HEK293 (cell line): ENCODE data around the gene ACHE.

Experiments
- CTCF ChIA-PET: fragments of 350-600 bp; formaldehyde crosslinking; extraction: SDS; loops from one replicate; lab custom pipeline; 2021; ENCODE audit warnings: antibody characterized with exemption; lab: Yijun Ruan, JAX
- POLR2A ChIA-PET: fragments of 300-600 bp; formaldehyde crosslinking; extraction: SDS; loops from one replicate; lab custom pipeline; 2020; ENCODE audit warnings: antibody characterized with exemption, inconsistent platforms; lab: Yijun Ruan, JAX
- H3K27ac ChIP-seq: fragments of 200-500 bp; sonication (Bioruptor generic); 2 replicates; pipeline ENCODE4 v1.5.1; 2014; ENCODE audit warnings: low read depth, low read length, control low read depth, inconsistent platforms; ENCODE audit errors: extremely low read depth
- H3K36me3 ChIP-seq, 2 experiments: fragments of 200-500 bp in 1 of 2; sonication (Bioruptor generic) in 1 of 2; 1 replicate in 1 of 2; 2 replicates in 1 of 2; pipeline ENCODE4 v1.5.1; 2014 to 2017; ENCODE audit warnings: inconsistent platforms in 2 of 2, low read length in 2 of 2; ENCODE audit not compliant: control insufficient read depth in 2 of 2, insufficient read depth in 1 of 2
- H3K4me1 ChIP-seq: fragments of 200-500 bp; sonication (Bioruptor generic); 2 replicates; pipeline ENCODE4 v1.5.1; 2014; ENCODE audit warnings: mild to moderate bottlenecking, low read length, inconsistent platforms; ENCODE audit not compliant: control insufficient read depth, insufficient read depth
- H3K4me3 ChIP-seq: 2 replicates; pipeline ENCODE4 v1.5.1; 2011; ENCODE audit warnings: low read depth, mild to moderate bottlenecking, control low read depth, low read length, moderate library complexity
- H3K9me3 ChIP-seq: fragments of 200-500 bp; sonication (Bioruptor generic); 2 replicates; pipeline ENCODE4 v1.5.1; 2014; ENCODE audit warnings: low read depth, low read length, inconsistent platforms; ENCODE audit not compliant: control insufficient read depth, insufficient read depth
- AEBP2 ChIP-seq: fragments of 450-650 bp; formaldehyde crosslinking; IDR thresholded peaks from 2 replicates; pipeline ENCODE4 v1.5.1; 2016; ENCODE audit warnings: missing biosample characterization, missing genetic modification characterization, borderline replicate concordance
- ELK4 ChIP-seq: IDR thresholded peaks from 2 replicates; pipeline ENCODE4 v1.6.1; 2011; ENCODE audit warnings: mild to moderate bottlenecking, low read depth, low read length, borderline replicate concordance
- GLI2 ChIP-seq: fragments of 450-650 bp; formaldehyde crosslinking; IDR thresholded peaks from 2 replicates; pipeline ENCODE4; 2017; ENCODE audit warnings: missing biosample characterization, missing genetic modification characterization, low read depth, borderline replicate concordance
- GLIS2 ChIP-seq: fragments of 450-650 bp; formaldehyde crosslinking; IDR thresholded peaks from 2 replicates; pipeline ENCODE4 v1.5.1; 2016; ENCODE audit warnings: missing biosample characterization, missing genetic modification characterization
- KLF9 ChIP-seq: fragments of 450-650 bp; formaldehyde crosslinking; IDR thresholded peaks from 2 replicates; pipeline ENCODE4 v1.5.1; 2016; ENCODE audit warnings: missing biosample characterization, missing genetic modification characterization, low read depth
- OSR2 ChIP-seq: fragments of 450-650 bp; formaldehyde crosslinking; IDR thresholded peaks from 2 replicates; pipeline ENCODE4 v1.5.1; 2016; ENCODE audit warnings: missing biosample characterization, missing genetic modification characterization
- PBX3 ChIP-seq: sonication (generic); formaldehyde crosslinking; IDR thresholded peaks from 2 replicates; pipeline ENCODE4 v1.8.1; 2022; ENCODE audit warnings: mild to moderate bottlenecking, moderate library complexity, missing genetic modification reagents
- PRDM10 ChIP-seq: fragments of 450-650 bp; formaldehyde crosslinking; IDR thresholded peaks from 2 replicates; pipeline ENCODE4 v1.5.1; 2016; ENCODE audit warnings: missing biosample characterization, missing genetic modification characterization
- PRDM2 ChIP-seq: fragments of 450-650 bp; formaldehyde crosslinking; IDR thresholded peaks from 2 replicates; pipeline ENCODE4 v1.5.1; 2016; ENCODE audit warnings: missing biosample characterization, missing genetic modification characterization, borderline replicate concordance
- TRIM28 ChIP-seq: IDR thresholded peaks from 2 replicates; pipeline ENCODE4 v1.6.1; 2011; ENCODE audit warnings: low read length, control low read depth, borderline replicate concordance
- ZBTB8A ChIP-seq: fragments of 450-650 bp; formaldehyde crosslinking; IDR thresholded peaks from 2 replicates; pipeline ENCODE4 v1.5.1; 2016; ENCODE audit warnings: missing biosample characterization, missing genetic modification characterization
- ZFP3 ChIP-seq: fragments of 450-650 bp; formaldehyde crosslinking; IDR thresholded peaks from 2 replicates; pipeline ENCODE4 v1.5.1; 2016; ENCODE audit warnings: low read depth, missing biosample characterization, missing genetic modification characterization
- ZNF175 ChIP-seq: fragments of 450-650 bp; formaldehyde crosslinking; IDR thresholded peaks from 2 replicates; pipeline ENCODE4 v1.5.1; 2016; ENCODE audit warnings: missing biosample characterization, missing genetic modification characterization
- ZNF19 ChIP-seq: fragments of 450-650 bp; formaldehyde crosslinking; IDR thresholded peaks from 2 replicates; pipeline ENCODE4; 2016; ENCODE audit warnings: missing biosample characterization, missing genetic modification characterization, low read depth
- ZNF391 ChIP-seq: fragments of 450-650 bp; formaldehyde crosslinking; IDR thresholded peaks from 2 replicates; pipeline ENCODE4 v1.5.1; 2016; ENCODE audit warnings: low read depth, missing biosample characterization, missing genetic modification characterization, borderline replicate concordance
- ZNF473 ChIP-seq: fragments of 450-650 bp; formaldehyde crosslinking; IDR thresholded peaks from 2 replicates; pipeline ENCODE4 v1.5.1; 2017; ENCODE audit warnings: missing biosample characterization, missing genetic modification characterization
- ZNF529 ChIP-seq: fragments of 450-650 bp; formaldehyde crosslinking; IDR thresholded peaks from 2 replicates; pipeline ENCODE4 v1.5.1; 2017; ENCODE audit warnings: missing genetic modification characterization, missing biosample characterization; ENCODE audit not compliant: insufficient replicate concordance
- ZNF626 ChIP-seq: fragments of 450-650 bp; sonication (Bioruptor Pico); formaldehyde crosslinking; IDR thresholded peaks from 2 replicates; pipeline ENCODE4 v1.5.1; 2018; ENCODE audit warnings: missing biosample characterization, missing genetic modification characterization, inconsistent platforms
- ZNF660 ChIP-seq: fragments of 450-650 bp; IDR thresholded peaks from 2 replicates; pipeline ENCODE4 v1.5.1; 2018; ENCODE audit warnings: missing biosample characterization, mild to moderate bottlenecking, missing genetic modification characterization
- ZNF704 ChIP-seq: fragments of 450-650 bp; formaldehyde crosslinking; IDR thresholded peaks from 2 replicates; pipeline ENCODE4 v1.5.1; 2016; ENCODE audit warnings: missing biosample characterization, missing genetic modification characterization

Gene ACHE

GRCh38 chr7:100880645-100881044 lies 15.0 kb downstream of the ACHE start:
- H3K4me3 ChIP-seq = no peak overlapping the region
- ChIA-PET POLR2A (interaction anchor here (0.6 to 8.1 kb wide), 2 partner anchors 7 to 368 kb away, joined by 9 to 198 read pairs; partner anchors contain the start of gene UFSP1), CTCF (interaction anchor here (0.5 kb wide), 1 partner anchor 86 kb away, joined by 3 read pairs; no protein-coding TSS in a partner anchor)
- peaks cover 70 to 94% of the 10 kb centered on the region in 2 experiments for H3K36me3 ChIP-seq
- TF ChIP-seq ZNF529 (tag by site-specific recombination) (no peak), GLI2 (no peak), ZNF473 (tag by site-specific recombination) (no peak), AEBP2 (tag by site-specific recombination) (no peak), PRDM10 (tag by site-specific recombination) (no peak), ZBTB8A (tag by site-specific recombination) (no peak), OSR2 (tag by site-specific recombination) (no peak), ZNF704 (no peak), ZNF175 (no peak), PBX3 (CRISPR knock-in tag) (no peak), ZNF391 (no peak), GLIS2 (tag by site-specific recombination) (no peak)
- H3K27ac ChIP-seq = no peak overlapping the region
- no peaks in the 10 kb centered on the region for H3K9me3 ChIP-seq
- no peaks in the 10 kb centered on the region for H3K4me1 ChIP-seq

GRCh38 chr7:100879685-100880261 lies 15.9 kb downstream of the ACHE start:
- Histone ChIP-seq H3K36me3 (peaks cover 64 to 86% of the 10 kb centered on the region in 2 experiments), H3K27ac (no peak overlapping the region)
- CTCF ChIA-PET = interaction anchor here (0.7 to 1.4 kb wide), 2 partner anchors 8 to 9 kb away, joined by 3 to 4 read pairs; no protein-coding TSS in a partner anchor
- TF ChIP-seq KLF9 (no peak), ZNF19 (tag by site-specific recombination) (no peak), TRIM28 (no peak), ELK4 (no peak), ZFP3 (tag by site-specific recombination) (no peak), ZNF660 (no peak), PRDM2 (tag by site-specific recombination) (no peak), ZNF626 (tag by site-specific recombination) (no peak)

More at GRCh38 chr7:100879685-100880261, 15.9 kb downstream of the ACHE start:
- Histone ChIP-seq H3K4me1 (no peaks in the 10 kb centered on the region), H3K4me3 (no peak overlapping the region), H3K9me3 (no peaks in the 10 kb centered on the region)
- POLR2A ChIA-PET = interaction anchor here (8.1 kb wide), 1 partner anchor 8 kb away, joined by 198 read pairs; the partner anchor contains the start of gene UFSP1
